GM12891 (cell line): ENCODE data around the gene RNF152.

Experiments
- DNase-seq: peaks from one replicate; pipeline ENCODE4 v3.0.0; 2011; ENCODE audit warnings: low spot score; ENCODE audit not compliant: insufficient read length
- FAIRE-seq: peaks from 2 replicates; lab custom pipeline; 2011; peaks lifted over from hg19 to GRCh38; lab: Jason Lieb, UNC
- PAX5 ChIP-seq: IDR thresholded peaks from 2 replicates; pipeline ENCODE4 v1.6.1; 2011; ENCODE audit warnings: low read length, moderate library complexity, mild to moderate bottlenecking; ENCODE audit not compliant: insufficient read depth, severe bottlenecking
- POLR2A ChIP-seq: IDR thresholded peaks from 2 replicates; pipeline ENCODE4 v1.6.1; 2011; ENCODE audit warnings: low read depth, low read length, control low read depth
- POLR2AphosphoS5 ChIP-seq: IDR thresholded peaks from 2 replicates; pipeline ENCODE4 v1.6.1; 2011; ENCODE audit warnings: low read depth, low read length, control low read depth
- POU2F2 ChIP-seq: IDR thresholded peaks from 2 replicates; pipeline ENCODE4 v1.6.1; 2011; ENCODE audit warnings: low read depth, mild to moderate bottlenecking, control low read depth, low read length, moderate library complexity
- SPI1 ChIP-seq: IDR thresholded peaks from 2 replicates; pipeline ENCODE4 v1.6.1; 2011; ENCODE audit warnings: low read depth, low read length, control low read depth
- TAF1 ChIP-seq: IDR thresholded peaks from 2 replicates; pipeline ENCODE4 v1.6.1; 2011; ENCODE audit warnings: low read depth, low read length, control low read depth

The RNF152 gene

DNA sequence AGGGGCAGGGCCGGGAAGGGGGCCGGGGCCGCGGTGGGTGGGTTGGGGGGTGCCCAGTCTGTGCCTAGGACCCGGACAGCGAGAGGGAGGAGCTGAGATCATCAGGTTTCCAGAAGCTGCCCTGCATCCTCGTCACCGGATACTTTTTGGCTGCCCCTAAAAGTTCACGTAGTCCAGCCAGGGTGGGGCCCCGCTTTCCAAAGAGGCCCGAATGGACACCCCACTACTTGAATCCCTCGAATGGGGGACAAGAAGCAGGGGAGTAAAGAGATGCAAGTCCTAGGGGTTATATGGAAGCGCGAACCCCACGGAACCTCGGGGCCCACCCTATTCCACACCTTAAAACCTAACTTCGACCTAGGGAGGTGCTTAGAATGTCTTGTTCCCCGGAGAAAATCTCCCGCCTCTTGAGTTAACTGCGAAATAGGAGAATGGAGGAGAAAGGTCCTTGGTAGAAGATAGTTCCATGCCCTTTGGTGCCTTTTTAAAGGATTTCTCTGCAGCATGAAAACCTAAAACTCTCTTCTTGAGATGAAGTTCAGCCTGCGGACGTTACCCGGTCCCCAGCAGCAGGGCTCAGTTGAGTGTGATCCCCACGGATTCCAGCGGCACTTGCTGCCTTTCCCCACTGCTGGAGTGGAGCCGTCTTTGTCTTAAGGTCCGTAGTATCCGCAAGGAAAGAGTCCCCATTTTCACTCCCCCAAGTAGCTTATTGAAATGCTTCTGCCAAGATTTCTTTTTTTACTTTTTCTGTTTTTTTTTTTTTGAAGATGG, 2.1 kb upstream of the RNF152 start:
- TF ChIP-seq SPI1 (no peak), POLR2A (no peak), POU2F2 (no peak), POLR2AphosphoS5 (no peak), TAF1 (no peak), PAX5 (no peak)
- DNase-seq (peak; percentile 10), FAIRE-seq (no peak)

- TF ChIP-seq POLR2AphosphoS5 (no peak), POU2F2 (no peak)
- FAIRE-seq (peak; percentile 69), DNase-seq (peak; percentile 77)
Measured at GRCh38 chr18:61893971-61894750, 1.4 kb upstream of the RNF152 start.

- TF ChIP-seq SPI1, result no peak
- no peak for TF ChIP-seq POLR2A
- TF ChIP-seq POU2F2, result no peak
- peak; percentile 37 for DNase-seq
- FAIRE-seq, result no peak
Measured at GRCh38 chr18:61893309-61893970, 633 bp upstream of the RNF152 start.

DNA sequence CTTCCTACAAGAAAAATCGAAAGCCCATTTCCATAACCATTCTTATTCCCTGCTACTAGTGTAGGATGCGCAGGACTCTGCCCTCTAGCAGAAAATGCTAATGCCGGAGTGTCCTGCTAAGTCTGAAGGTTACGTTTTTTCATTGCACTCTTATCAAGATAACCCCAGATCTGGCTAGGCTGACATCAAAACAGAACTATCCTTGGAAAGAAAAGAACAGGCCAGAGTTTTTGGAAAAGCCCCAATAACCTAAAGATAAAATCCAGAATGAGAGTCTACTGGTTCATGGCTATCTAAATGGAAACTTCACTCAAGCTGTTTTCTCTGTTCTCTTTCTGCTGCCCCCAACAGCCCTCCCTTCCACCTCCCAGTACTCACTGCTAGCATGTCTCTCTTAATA, 913 bp downstream of the RNF152 start:
- no peak for FAIRE-seq
- no peak for DNase-seq
- no peak for TF ChIP-seq POU2F2
- no peak for TF ChIP-seq PAX5
- no peak for TF ChIP-seq SPI1
- TF ChIP-seq POLR2A, result no peak
- TF ChIP-seq POLR2AphosphoS5, result no peak
- TF ChIP-seq TAF1, result no peak

- DNase-seq (no peak), FAIRE-seq (no peak)
- TF ChIP-seq TAF1 (no peak), POU2F2 (no peak), POLR2AphosphoS5 (no peak), POLR2A (no peak), SPI1 (no peak), PAX5 (no peak)
Measured at GRCh38 chr18:61891271-61891670, 1.5 kb downstream of the RNF152 start.

DNA sequence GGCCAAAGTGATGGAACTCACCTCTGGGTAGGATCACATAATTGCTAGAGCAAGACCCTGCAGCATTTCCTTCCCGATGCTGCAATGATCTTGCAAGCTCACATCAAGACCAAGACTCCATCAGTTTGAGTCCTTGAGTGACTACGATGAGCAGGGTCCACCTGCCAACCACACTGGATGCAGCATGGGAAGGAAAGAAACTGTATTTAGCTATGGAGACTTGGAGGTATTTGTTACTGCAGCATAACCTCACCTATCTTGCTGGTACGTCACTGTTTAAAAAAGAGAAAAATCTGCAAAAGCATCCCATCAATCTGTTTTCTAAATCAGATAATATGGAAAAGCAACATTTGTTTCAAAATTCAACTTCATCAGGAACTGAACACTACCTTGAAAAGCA, 2.5 kb downstream of the RNF152 start:
- FAIRE-seq (no peak), DNase-seq (no peak)
- TF ChIP-seq POU2F2 (no peak), POLR2A (no peak), TAF1 (no peak), SPI1 (no peak), PAX5 (no peak)

- TF ChIP-seq POLR2AphosphoS5, result no peak
- TF ChIP-seq TAF1, result no peak
- TF ChIP-seq POLR2A, result no peak
- TF ChIP-seq SPI1, result no peak
- no peak for TF ChIP-seq PAX5
- no peak for TF ChIP-seq POU2F2
- no peak for FAIRE-seq
- no peak for DNase-seq
Measured at GRCh38 chr18:61889541-61889940, 3.3 kb downstream of the RNF152 start.

GRCh38 chr18:61888622-61889021, 4.2 kb downstream of the RNF152 start:
- no peak for DNase-seq
- no peak for TF ChIP-seq POU2F2
- no peak for TF ChIP-seq TAF1
- TF ChIP-seq POLR2A, result no peak
- TF ChIP-seq SPI1, result no peak
- no peak for TF ChIP-seq POLR2AphosphoS5
- TF ChIP-seq PAX5, result no peak
- no peak for FAIRE-seq

DNA sequence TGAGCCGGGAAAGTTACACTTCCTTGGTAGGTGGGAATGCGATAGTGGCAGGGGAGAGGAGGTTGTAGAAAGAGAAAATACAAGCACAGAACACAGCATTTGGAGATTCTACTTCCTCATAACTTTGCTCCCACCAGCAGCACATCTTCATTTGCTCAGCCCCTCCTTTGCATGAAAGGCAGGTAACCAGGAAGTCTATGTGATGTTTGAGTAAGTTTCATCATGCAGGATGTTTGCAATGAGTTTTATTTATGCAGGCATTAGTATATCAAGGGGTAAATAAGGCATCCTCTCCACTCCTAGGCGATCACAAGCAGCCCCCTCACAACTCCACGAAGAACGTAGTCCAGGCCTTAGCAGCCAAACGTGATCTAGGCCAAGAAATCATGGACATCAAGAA, 5.0 kb downstream of the RNF152 start:
- TF ChIP-seq POLR2A (no peak), SPI1 (no peak), POLR2AphosphoS5 (no peak)
- no peak for FAIRE-seq

GRCh38 chr18:61883547-61883946, 9.3 kb downstream of the RNF152 start:
- no peak for TF ChIP-seq POLR2AphosphoS5
- no peak for TF ChIP-seq POLR2A
- TF ChIP-seq PAX5, result no peak
- no peak for TF ChIP-seq SPI1
- TF ChIP-seq POU2F2, result no peak
- no peak for TF ChIP-seq TAF1
- FAIRE-seq, result no peak
- no peak for DNase-seq

More for the DNA sequence above, 5.0 kb downstream of the RNF152 start:
- DNase-seq, result no peak
